ENCODE data around the gene SERINC5.
"Not testable (repeated sequence)": the region's sequence is repeated elsewhere in the genome, so short reads cannot be mapped to it uniquely, and the experiment has no call there.

Gene SERINC5

DNA sequence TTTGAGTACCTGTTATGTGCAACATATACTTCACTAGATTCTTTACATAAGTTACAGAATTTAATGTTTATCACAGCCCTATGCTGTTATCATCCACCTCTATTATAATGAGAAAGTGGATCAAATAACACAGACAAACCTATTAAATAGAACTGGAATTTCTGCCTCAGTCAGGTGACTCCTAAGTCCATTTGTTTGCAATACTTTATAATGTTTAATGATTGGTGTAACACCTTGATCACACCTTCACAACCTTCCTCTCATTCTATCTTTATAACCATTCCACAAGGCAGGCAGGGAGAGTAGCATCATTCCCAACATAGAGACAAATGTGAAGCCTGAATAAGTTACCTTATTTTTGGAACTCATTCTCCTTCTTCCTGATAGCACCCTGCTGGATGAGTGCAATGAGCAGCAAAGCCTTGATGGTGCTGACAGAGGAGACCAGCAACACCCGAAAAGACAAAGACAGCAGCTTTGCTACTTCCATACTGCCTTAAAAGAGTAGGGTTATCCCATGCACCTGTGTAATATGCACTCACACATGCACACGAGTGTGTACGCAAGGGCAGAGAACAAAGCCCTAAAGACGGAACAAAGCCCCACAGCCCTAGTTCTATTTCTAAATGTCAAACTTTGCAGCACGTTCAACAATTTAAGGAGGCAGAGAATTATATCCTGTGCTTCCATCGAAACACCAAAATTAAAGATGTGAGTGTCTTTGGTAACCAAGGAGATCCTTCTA, 30.5 kb downstream of the SERINC5 start:
- DNase-seq = no peak

DNA sequence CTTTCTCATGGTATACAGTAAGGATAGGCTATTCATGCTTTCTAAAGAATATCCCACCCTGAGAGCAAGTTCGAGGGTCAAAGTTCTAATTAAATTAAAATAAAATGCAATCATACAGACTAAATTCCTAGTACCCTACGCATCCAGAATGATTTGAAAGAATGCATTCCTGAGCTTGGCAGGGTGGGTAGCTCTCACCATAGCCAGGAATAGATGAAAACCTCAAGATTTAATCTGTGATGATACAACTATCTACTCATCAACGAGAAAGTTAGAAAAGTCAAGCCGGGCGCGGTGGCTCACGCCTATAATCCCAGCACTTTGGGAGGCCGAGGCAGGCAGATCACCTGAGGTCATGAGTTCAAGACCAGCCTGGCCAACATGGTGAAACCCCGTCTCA, 32.3 kb downstream of the SERINC5 start:
- DNase-seq = no peak

DNA sequence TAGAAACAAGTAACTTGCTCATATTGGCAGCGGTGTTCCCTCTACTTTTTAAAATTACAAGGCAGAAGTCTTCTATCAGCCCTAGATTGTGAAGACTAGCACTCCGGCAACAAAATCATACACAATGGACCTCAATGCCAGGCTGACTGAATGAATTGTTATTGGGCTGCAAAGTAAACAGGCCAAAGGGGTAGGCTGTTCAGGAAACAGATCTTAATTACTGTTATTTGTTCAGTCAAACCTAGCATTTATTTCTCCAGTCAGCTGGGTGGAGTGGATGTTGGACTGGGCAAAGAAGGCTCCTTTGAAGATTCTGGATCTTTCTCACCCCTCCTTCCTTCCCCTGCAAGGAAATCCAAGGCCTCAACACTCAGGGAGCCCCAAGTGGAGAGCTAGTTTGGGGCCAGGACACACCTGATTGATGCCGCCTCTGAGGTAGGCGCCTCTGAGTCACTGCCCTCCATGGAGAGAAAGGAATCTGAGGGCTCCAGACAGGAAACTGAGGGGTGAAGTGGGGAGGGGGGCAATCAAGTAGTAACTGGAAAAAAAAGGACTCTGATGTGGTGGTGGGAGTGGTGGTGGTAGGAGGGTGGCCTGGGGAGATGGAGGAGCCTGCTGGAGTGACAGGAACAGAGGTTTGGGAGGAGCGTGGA, 35.5 kb downstream of the SERINC5 start:
- no peak for DNase-seq

DNA sequence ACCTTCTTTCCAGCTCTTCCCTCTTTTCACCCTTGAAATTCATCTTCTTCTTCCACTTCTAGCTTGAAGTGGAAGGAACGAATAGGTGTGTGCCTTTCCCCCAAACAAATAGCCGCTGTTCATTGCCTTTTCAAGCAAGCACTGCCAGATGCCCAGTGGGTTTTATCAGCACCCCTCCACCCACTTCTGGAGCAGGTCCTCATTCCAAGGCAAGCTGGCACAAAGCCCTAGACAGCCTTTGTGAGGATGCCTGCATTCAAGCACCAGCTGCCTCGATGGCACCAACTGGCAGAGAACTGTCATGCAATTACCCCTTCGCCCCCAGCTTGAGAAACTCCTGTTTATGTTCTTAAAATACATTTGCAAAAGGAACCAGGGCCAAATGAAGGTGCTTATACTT, 36.5 kb downstream of the SERINC5 start:
- no peak for DNase-seq

DNA sequence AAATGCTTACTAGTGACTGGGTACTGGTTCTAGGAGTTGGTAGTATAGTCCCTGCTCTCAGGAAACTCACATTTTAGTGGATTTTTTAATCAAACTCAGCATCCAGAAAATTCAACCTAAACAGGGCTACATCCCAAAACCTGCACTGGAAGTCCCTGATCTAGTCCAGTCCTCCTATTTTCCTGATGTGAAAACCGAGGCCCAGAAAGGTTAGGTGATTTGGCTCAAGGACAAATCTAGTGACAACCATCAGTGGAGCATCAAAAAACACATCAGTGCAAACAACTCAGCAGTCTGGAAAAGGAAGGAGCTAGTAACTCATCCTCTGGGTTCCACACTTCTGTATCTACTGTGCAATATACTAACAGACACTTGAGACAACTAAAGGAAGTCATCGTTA, 38.2 kb downstream of the SERINC5 start:
- DNase-seq = no peak

DNA sequence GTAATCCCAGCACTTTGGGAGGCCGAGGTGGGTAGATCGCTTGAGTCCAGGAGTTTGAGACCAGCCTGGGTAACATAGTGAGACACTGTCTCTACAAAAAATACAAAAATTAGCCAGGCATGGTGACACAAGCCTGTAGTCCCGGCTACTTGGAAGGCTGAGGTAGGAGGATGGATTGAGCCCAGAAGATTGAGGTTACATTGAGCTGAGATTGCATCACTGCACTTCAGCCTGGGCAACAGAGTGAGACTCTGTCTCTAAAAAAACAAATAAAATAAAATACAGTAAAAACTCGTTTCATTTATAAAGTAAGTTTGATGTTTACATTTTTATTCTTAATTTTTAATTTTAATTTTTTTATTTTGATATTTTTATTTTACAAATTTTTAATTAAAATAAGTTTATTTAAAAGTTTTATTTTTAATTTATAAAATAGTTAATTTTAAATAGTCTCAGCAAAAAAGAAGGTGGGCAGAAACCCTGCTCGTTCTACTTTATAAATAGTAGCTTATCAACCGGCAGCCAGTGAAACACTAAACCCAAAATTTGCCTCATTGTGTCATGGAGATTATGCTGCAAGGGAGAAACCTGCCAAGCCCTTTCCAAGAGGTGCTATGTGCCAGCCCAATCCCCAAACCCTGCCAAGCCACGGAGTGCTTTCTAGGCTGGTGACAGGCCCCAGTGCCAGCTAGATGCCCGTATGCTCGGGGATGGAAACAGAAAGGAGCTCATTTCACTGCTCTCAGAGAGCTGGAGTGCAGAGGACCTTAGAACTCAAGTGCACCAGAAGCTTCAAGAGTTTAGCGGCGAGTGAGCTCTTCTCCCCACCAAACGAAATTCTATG, 38.9 kb downstream of the SERINC5 start:
- DNase-seq = no peak

DNA sequence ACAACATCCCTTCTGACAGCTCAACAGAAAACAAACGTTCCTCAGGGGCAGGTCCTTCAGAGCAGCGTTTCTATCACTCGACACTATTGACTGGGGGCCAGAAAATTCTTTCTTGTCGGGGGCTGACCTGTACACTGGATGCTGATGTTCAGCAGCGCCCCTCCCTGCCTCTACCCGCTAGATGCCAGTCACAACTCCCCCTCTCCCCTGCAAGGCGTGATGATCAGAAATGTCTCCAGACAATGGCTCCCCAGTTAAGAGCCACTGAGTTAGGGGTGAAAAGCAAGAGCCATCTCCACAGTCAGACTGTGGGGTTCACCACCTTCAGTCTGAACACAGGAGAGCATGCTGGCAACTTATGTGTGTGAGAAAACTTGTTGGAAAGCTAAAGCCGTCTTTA, 39.8 kb downstream of the SERINC5 start:
- DNase-seq = no peak

DNA sequence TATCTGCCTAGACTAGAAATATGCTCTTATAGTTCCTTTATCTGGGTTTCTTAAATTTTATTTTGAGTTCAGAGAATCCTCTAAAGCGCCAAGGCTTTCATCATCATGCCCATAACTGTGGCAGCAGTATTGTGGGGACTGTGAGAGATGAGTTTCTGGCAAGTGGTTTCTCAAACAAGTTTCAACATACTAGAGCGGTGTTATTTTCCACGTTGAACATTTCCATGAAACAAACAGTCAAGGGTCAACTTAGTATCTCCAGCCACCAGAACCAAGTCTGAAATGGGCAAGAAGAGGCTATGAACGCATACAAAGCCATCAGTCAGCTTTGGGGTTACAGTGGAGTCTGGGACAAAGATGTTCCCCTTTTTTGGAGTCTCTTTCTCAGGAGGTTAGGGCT, 40.3 kb downstream of the SERINC5 start:
- no peak for DNase-seq

DNA sequence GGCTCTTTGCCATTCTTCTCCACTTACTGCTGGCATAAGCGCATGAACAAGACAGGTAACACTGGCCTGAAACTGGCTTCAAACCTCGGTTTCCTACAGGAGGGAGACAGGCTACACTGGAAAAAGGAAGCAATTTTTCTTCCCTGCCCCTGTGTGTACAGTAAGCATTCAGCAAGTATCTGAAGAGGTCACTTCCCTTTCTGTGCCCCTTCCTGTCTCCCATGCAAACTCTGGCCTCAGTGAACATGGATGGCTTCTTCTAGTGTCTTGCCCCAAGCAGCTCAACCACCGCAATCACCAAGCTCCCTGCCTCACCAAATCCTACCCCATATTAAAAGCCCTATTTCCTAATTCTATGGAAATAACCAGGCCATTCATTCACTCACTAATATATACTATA, 42.4 kb downstream of the SERINC5 start:
- DNase-seq = no peak

DNA sequence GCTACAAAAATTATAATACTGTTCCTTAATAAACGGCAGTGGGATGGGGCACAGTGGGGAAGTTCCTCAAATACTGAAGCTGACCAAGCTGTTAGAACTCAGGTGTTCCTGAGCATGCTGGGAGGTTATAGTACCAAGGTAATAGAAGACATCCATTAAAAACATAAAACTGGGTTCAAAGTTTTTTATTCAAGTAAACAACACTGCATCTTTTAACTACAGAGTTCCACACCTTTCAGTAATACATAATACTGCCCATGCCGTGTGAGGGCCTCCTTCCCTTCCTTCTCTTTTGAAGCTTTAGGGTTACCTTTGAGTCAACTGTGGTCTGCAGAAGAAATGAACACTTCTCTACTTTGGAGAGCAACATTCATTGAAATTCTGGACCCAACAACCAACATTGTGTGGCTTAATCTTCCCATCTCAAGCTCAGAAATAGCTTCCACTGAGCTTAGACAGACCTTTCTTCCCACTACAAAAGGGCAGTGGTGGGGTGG, 43.6 kb downstream of the SERINC5 start:
- DNase-seq = no peak

DNA sequence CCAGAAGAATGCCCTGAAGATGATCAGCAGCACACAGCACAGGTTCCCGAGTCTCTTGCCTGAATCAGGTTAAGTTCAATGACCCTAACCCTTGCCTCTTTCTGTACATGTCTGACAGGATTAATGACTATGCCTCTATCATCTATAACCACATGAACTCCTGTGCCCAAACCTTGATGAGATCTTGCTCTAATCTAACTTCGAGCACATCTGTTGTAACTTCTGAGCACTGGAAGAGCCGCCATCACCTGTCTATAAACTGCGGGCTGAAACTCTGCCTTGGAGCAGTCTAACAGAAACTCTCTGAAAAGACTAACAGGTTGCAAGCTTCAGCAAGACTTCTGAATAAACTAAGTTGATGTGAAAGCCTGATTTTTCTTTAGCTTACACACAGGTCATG, 44.5 kb downstream of the SERINC5 start:
- no peak for DNase-seq

DNA sequence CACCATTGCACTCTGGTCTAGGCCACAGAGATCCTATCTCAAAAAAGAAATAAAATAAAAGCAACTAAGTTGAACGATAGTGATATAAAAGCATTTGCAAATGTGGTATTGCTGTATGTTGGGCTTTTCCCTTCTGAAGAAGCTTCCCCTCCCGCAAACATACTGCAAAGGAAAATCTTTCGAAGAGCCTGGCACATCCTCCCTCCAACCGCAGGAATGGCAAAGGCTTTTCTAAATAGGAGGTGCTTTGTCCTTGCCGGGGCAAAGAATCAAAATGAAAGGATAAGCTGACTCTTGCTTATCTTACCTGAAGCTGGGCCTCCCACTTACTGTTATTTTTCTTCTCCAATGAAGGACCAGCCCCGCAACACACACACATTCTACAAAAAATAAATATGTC, 45.8 kb downstream of the SERINC5 start:
- no peak for DNase-seq

DNA sequence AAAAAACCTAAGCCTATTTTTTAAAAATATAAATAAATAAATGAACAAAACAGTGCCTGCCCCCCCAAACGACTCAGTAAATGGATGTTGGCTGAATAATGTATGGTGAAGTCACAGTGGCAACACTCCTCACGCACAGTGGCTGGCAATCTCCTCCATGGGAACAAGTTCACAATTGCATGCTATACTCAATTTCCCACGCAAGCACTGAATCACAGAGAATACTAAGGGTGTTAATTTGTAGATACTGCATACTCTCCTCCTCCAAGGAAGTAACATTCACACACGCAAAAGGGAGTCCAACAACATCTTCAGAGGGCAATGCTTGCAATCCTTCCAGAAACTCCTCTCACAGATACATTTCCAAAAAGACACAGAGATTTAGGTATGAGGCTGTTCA, 47.5 kb downstream of the SERINC5 start:
- no peak for DNase-seq

DNA sequence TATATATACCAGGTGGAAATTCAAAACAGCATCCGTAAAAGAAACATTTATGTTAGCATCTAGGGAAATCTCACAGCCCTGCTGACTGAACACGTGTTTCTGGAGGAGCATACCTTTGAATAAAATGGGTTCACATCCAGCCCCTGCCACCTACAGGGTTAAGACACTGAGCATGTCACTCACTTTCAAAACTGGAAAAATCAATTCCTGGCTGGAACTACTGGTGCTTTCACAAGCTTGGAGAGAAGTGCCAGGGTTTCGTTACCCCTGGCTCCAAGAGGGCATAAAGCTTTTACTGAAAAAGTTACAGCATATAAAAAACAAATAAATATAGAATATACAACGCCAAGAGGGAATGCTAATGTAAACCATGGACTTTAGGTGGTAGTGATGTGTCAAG, 48.0 kb downstream of the SERINC5 start:
- no peak for DNase-seq

DNA sequence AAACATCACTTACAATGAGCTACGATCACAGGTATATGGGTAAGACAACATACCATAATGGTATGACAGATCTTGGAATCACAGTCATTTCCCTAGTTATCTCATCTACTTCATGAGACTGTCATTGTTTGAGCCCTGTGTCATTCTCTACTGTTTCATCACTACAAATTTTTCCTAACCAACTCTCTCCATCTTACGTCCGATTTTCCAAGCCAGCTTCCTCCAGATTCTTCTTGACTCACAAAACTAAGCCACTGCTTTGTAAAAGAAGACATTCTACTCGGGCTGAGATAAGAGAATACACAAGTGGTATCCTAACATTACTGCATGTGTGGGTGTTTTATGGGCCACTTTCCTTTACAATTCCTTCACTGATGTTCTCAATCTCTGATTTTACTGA, 49.6 kb downstream of the SERINC5 start:
- DNase-seq = no peak

DNA sequence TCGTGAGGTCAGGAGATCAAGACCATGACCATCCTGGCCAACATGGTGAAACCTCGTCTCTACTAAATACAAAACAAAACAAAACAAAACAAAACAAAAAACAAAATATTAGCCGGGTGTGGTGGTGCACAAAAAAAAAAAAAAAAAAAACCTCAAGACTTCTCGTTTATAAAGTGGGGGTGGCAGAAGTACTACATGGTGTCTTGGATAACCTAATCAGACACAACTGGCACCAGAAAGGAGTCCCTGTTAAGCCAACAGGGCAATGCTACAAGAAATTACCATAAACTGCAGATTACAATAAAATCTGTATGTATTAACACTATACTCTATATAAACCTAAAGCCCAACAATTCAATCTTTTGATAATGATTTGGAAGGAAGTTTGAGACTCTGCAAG, 50.0 kb downstream of the SERINC5 start:
- no peak for DNase-seq

DNA sequence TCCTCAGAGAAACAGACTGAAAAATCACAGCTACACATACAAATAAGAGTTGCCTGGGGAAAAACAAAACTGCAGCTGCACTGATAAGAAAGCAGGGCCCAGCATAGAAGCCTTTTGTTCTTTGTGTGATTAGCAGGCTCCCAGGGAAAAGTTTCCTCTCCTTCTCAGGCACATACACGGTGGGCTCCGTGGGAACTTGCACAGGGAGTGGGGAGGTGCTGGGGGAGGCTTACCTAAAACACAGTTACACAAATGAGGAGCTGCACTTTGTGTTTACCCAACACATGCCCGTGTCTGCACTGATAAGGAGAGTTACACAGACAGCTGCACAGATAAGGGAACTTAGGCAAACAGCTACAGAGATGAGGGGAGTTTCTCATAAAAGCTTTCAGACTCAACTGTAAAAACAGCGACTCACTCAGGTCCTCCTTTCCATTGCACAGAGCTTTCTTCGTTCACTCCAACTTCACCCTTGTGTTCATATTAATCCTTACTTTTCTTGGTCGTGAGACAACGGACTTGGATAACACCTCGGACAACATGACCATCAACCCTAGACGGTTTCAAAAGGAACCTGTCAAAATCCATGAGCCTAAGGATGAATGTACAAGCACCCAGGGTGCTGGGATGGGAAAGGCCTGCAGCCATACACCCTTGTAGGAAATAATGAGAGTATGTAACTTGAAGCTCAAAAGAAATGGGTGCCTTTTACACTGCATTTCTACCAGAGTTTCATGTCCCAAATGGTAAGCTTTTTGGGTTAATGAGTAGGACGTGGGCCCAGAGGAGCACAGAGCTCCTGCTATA, 50.8 kb downstream of the SERINC5 start:
- no peak for DNase-seq

DNA sequence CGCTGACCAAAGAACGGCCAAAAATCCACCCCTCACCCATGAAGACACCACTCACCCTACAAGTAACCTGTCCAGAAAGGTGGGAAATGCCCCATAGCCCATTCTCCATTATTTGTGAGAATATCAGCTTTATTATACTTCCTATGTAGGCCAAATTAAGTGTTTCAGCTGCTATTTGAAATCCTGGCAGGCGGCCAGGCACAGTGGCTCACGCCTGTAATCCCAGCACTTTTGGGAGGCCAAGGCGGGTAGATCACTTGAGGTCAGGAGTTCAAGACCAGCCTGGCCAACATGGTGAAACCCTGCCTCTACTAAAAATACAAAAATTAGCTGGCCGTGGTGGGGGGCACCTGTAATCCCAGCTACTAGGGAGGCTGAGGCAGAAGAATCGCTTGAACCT, 54.1 kb downstream of the SERINC5 start:
- not testable (repeated sequence) for DNase-seq

DNA sequence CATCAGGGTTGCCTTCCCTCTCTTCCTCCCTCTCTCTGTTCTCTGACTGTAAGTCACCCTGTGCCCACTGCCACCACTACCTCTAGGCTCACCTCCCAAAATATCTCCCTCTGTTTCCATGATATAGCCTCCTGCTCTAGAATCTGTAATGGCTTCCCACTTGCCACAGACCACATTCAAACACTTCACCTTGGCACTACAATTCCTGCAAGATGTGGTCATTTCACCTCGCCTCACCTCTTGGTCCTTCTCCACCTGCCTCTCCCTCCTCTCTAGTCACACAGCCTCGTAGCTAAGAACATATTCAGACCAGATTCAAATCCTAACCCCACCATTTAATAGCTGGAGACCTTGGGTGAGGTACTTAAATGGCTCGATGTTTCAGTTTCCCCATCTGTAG, 56.9 kb downstream of the SERINC5 start:
- DNase-seq = no peak

DNA sequence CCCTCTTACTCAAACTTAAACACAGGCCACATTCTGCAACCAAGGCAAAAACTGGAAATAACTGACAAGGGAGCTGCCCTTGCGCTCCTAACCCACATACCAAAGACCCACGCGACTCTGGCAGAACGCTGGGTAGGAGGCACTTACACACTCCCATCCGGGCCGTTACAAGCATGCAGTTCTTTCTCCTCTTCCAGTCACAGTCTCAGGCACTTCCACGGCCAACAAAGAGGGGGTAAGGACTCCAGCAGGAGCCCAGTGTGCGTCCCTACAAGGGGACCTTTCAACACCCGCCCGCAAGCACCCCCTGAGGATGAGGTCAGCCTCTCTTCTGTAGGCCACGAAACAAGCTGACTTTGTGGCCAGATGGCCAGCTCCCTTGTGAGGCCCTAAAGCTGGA, 57.4 kb downstream of the SERINC5 start:
- no peak for DNase-seq

DNA sequence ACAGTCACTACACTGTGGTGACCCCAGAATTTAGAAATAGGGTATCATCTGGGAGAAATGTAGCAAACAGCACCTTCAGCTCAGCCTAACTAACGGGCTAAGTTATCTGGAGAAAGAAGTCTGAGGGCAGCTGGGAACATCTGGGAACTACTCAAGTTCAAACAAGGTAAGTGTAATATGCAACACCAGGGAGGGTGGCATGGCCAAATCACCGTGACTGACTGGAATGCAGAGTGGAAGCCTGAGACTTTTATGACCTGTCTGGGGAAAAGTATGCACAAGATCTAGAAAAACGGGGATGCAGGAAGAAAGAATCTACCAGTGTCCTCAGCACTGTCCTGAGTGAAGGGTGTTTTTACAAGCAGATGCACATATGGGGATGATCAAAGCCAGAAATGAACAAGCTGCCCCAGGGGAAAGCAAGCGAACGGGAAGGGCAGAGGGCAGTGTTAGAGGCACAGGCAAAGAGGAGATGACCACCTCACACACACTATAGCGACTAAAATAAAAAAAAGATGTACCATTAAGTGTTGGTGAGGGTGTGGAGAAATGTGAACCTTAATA, 59.9 kb downstream of the SERINC5 start:
- DNase-seq = no peak

DNA sequence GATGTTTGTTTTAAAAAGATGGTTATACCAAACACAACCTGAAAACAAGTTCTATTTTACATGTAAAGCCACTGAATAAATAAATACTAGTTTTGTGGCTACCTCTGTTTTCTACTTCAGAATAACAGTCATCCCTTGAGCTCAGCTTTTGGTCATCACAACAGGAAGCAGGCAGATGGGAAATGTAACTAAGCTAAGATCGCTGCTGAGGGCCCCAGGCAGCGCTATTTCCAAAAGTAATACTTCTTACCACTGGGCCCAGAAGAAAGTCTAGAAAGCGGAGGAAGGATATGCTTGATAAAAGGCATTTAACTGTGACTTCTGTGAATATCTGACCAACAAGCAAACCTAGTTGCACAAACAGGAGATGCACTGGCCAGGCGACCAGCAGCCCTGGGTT, 61.4 kb downstream of the SERINC5 start:
- no peak for DNase-seq

DNA sequence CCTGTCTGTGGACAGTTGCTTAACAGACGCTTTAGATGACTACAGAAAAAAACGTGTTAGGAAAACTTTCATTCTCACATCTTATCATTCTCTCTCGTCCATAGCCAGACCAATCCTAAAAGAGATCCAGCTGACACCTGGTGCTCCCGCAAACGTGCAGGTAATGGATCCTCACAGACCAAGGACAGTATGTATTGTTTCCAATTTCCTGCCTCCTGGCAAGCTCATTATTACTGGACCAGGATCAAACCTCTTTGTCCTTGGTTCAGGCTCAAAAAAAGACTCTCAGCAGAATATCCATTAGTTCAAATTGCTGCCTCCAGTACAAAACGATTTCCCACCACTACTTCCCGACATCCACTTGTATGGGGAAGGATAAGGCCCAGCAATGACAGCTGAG, 62.4 kb downstream of the SERINC5 start:
- no peak for DNase-seq

All from activated gamma-delta T cell treated with Interleukin-2 at 50 U/mL for 16 hours (primary cell).